Measurements from ENCODE around the gene DES. TPM values are rescaled to one million over a fixed set of nuclear protein-coding genes. Genes with fewer than 3 reads are reported as not detected.

DES gene
- total and polyA plus RNA-seq, 2 donors (not counting 1 experiment from before 2014, with no cell fraction given), result not detected

DNA sequence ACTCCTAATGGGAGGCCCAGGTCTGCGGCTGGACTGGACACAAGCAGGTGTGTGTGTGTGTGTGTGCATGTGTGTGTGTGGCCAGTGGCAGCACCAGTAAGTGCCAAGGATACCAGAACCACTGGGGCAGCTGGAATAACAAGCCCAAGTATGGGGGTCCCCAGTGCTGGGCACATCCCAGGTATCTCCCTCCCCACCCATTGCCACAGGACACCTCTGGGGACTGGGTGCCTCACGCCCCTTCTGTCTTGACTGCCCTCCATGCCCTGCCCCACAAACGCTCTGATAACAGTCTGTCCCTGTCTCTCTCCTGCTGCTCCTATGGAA is 25.5 kb downstream of the DES start:
- Mint-ChIP-seq H3K4me3 (peak overlapping the region; percentile 74), H3K4me1 (peaks cover 17% of the 10 kb centered on the region), H3K27ac (no peak overlapping the region), H3K9me3 (ENCODE audit: insufficient read depth) (no peaks in the 10 kb centered on the region), H3K27me3 (peaks cover 51% of the 10 kb centered on the region)
- Histone ChIP-seq H3K27ac (ENCODE audit: low read length in 2 of 2) (no peak overlapping the region), H3K9me3 (ENCODE audit: control extremely low read depth in 1 of 3, control insufficient read depth in 2 of 3, insufficient read depth in 1 of 3, low read length in 2 of 3) (no peaks in the 10 kb centered on the region), H3K4me3 (ENCODE audit: control extremely low read depth in 1 of 5, extremely low read depth in 1 of 5, insufficient read depth in 1 of 5, low read depth in 2 of 5, low read length in 4 of 5) (no peak overlapping the region), H4K20me1 (ENCODE audit: control insufficient read depth, insufficient read depth, low read length, poor library complexity, severe bottlenecking) (no peaks in the 10 kb centered on the region), H3K79me2 (ENCODE audit: control insufficient read depth, insufficient read depth, low read length) (no peaks in the 10 kb centered on the region), H3K36me3 (replicated peaks in 1 of 2; ENCODE audit: control extremely low read depth in 1 of 2, control insufficient read depth in 1 of 2, extremely low read depth in 1 of 2, insufficient read depth in 2 of 2, low read length in 1 of 2) (no peaks in the 10 kb centered on the region), H3K4me2 (replicated peaks; ENCODE audit: low read depth, low read length, poor library complexity, severe bottlenecking) (no peak overlapping the region), H2AFZ (ENCODE audit: insufficient read depth, low read depth, low read length, poor library complexity, severe bottlenecking) (no peak overlapping the region), H3K4me1 (ENCODE audit: control insufficient read depth in 2 of 2, insufficient read depth in 2 of 2, low read length in 2 of 2) (peaks cover 6 to 9% of the 10 kb centered on the region in 2 donors), H3K9ac (ENCODE audit: low read length) (no peak overlapping the region), H3K27me3 (replicated peaks in 1 of 4; ENCODE audit: control extremely low read depth in 1 of 4, control insufficient read depth in 3 of 4, insufficient read depth in 4 of 4, low read length in 3 of 4) (peaks cover 0 to 40% (median 17%) of the 10 kb centered on the region in 4 experiments)
- TF ChIP-seq CTCF (IDR thresholded peaks at IDR 0.05) (no peak), EZH2 (IDR thresholded peaks at IDR 0.05; ENCODE audit: borderline replicate concordance, insufficient read depth, low read depth, low read length, poor library complexity, severe bottlenecking) (no peak)
- ChIA-PET POLR2A (no interaction called here), CTCF (no interaction called here)
- ATAC-seq (ENCODE audit: low read depth) (no peak), DNase-seq (no peak)
- WGBS (ENCODE audit: insufficient coverage), result 97% methylated on average over 3 of the region's 3 CpGs
- intact Hi-C loops (cut with micrococcal nuclease), result no loop called here

- Mint-ChIP-seq H3K4me1 (peaks cover 18% of the 10 kb centered on the region), H3K27me3 (peaks cover 55% of the 10 kb centered on the region), H3K27ac (no peak overlapping the region), H3K4me3 (no peak overlapping the region), H3K9me3 (ENCODE audit: insufficient read depth) (no peaks in the 10 kb centered on the region)
- WGBS (ENCODE audit: insufficient coverage), result 91% methylated on average over 23 of the region's 23 CpGs
- CTCF ChIA-PET, result interaction anchor here (1.2 kb wide), 1 partner anchor 15 kb away, joined by 3 read pairs; no protein-coding TSS in a partner anchor
- no peaks in the 10 kb centered on the region for H3K9me3 ChIP-seq (ENCODE audit: control extremely low read depth in 1 of 3, control insufficient read depth in 2 of 3, insufficient read depth in 1 of 3, low read length in 2 of 3)
- POLR2A ChIA-PET, result no interaction called here
- H3K27ac ChIP-seq (ENCODE audit: low read length in 2 of 2), result no peak overlapping the region
- H3K79me2 ChIP-seq (ENCODE audit: control insufficient read depth, insufficient read depth, low read length), result no peaks in the 10 kb centered on the region
- H4K20me1 ChIP-seq (ENCODE audit: control insufficient read depth, insufficient read depth, low read length, poor library complexity, severe bottlenecking), result no peaks in the 10 kb centered on the region
- no peak overlapping the region for H3K4me2 ChIP-seq (replicated peaks; ENCODE audit: low read depth, low read length, poor library complexity, severe bottlenecking)
- no peaks in the 10 kb centered on the region for H3K36me3 ChIP-seq (replicated peaks in 1 of 2; ENCODE audit: control extremely low read depth in 1 of 2, control insufficient read depth in 1 of 2, extremely low read depth in 1 of 2, insufficient read depth in 2 of 2, low read length in 1 of 2)
- no peak for TF ChIP-seq EZH2 (IDR thresholded peaks at IDR 0.05; ENCODE audit: borderline replicate concordance, insufficient read depth, low read depth, low read length, poor library complexity, severe bottlenecking)
- TF ChIP-seq CTCF (IDR thresholded peaks at IDR 0.05), result no peak
- no peak overlapping the region for H3K4me3 ChIP-seq (ENCODE audit: control extremely low read depth in 1 of 5, extremely low read depth in 1 of 5, insufficient read depth in 1 of 5, low read depth in 2 of 5, low read length in 4 of 5)
- H3K27me3 ChIP-seq (replicated peaks in 1 of 4; ENCODE audit: control extremely low read depth in 1 of 4, control insufficient read depth in 3 of 4, insufficient read depth in 4 of 4, low read length in 3 of 4), result peaks cover 0 to 41% (median 18%) of the 10 kb centered on the region in 4 experiments
- H2AFZ ChIP-seq (ENCODE audit: insufficient read depth, low read depth, low read length, poor library complexity, severe bottlenecking), result no peak overlapping the region
- ATAC-seq (ENCODE audit: low read depth), result no peak
- H3K9ac ChIP-seq (ENCODE audit: low read length), result no peak overlapping the region
- peaks cover 6 to 16% of the 10 kb centered on the region in 2 donors for H3K4me1 ChIP-seq (ENCODE audit: control insufficient read depth in 2 of 2, insufficient read depth in 2 of 2, low read length in 2 of 2)
- no peak for DNase-seq
- intact Hi-C loops (cut with micrococcal nuclease), result no loop called here
Observed at GRCh38 chr2:219444566-219445091, 26.5 kb downstream of the DES start.
